Measurements from ENCODE around the gene RIMBP2. TPM values are rescaled to one million over a fixed set of nuclear protein-coding genes. Genes with fewer than 3 reads are reported as not detected.

RIMBP2 gene
- total RNA-seq, 1 donor from 2014 or later = 0.09 TPM

DNA sequence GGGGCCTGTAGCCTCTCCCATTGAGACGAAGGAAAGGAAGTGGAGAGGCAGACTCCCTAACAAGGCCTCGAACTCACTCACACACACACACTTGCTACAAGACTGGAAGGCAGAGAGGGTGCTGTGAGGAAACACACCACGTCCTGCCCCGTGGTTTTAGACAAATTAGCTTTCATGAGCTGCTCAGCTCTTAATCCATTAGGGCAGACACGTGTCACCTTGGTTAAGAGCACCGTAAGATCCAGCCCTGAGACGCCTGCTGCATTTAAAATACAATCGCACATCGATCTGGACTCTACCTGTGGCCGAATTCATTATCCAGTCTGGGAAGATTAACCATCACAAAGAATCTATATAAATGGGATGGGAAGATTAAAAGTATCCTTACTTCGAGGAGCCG, 72.0 kb downstream of the RIMBP2 start:
- no peak for DNase-seq
- intact Hi-C loops (cut with DNase I) = no loop called here
- no peak overlapping the region for H3K27ac ChIP-seq
- H3K9me3 ChIP-seq = no peaks in the 10 kb centered on the region
- no peak for ATAC-seq
- TF ChIP-seq, protein P1, sequence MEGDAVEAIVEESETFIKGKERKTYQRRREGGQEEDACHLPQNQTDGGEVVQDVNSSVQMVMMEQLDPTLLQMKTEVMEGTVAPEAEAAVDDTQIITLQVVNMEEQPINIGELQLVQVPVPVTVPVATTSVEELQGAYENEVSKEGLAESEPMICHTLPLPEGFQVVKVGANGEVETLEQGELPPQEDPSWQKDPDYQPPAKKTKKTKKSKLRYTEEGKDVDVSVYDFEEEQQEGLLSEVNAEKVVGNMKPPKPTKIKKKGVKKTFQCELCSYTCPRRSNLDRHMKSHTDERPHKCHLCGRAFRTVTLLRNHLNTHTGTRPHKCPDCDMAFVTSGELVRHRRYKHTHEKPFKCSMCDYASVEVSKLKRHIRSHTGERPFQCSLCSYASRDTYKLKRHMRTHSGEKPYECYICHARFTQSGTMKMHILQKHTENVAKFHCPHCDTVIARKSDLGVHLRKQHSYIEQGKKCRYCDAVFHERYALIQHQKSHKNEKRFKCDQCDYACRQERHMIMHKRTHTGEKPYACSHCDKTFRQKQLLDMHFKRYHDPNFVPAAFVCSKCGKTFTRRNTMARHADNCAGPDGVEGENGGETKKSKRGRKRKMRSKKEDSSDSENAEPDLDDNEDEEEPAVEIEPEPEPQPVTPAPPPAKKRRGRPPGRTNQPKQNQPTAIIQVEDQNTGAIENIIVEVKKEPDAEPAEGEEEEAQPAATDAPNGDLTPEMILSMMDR (IDR thresholded peaks at IDR 0.05) = no peak
- H3K4me1 ChIP-seq = no peaks in the 10 kb centered on the region
- no peaks in the 10 kb centered on the region for H3K36me3 ChIP-seq
- H3K4me3 ChIP-seq = no peak overlapping the region
- H3K27me3 ChIP-seq = peaks cover 5% of the 10 kb centered on the region

- Histone ChIP-seq H3K27me3 (peaks cover 5% of the 10 kb centered on the region), H3K36me3 (no peaks in the 10 kb centered on the region), H3K27ac (no peak overlapping the region), H3K9me3 (no peaks in the 10 kb centered on the region), H3K4me1 (no peaks in the 10 kb centered on the region), H3K4me3 (no peak overlapping the region)
- intact Hi-C loops (cut with DNase I) = no loop called here
- TF ChIP-seq, protein P1 (IDR thresholded peaks at IDR 0.05) = no peak
- no peak for ATAC-seq
- no peak for DNase-seq
Measured at GRCh38 chr12:130642856-130643255, 73.2 kb downstream of the RIMBP2 start.

GRCh38 chr12:130641533-130642184, 74.4 kb downstream of the RIMBP2 start:
- no peaks in the 10 kb centered on the region for H3K9me3 ChIP-seq
- peaks cover 2% of the 10 kb centered on the region for H3K27me3 ChIP-seq
- H3K4me1 ChIP-seq = no peaks in the 10 kb centered on the region
- TF ChIP-seq, protein P1 (IDR thresholded peaks at IDR 0.05) = no peak
- intact Hi-C loops (cut with DNase I) = no loop called here
- DNase-seq (no peak), ATAC-seq (no peak)
- no peak overlapping the region for H3K27ac ChIP-seq
- no peaks in the 10 kb centered on the region for H3K36me3 ChIP-seq
- H3K4me3 ChIP-seq = no peak overlapping the region

DNA sequence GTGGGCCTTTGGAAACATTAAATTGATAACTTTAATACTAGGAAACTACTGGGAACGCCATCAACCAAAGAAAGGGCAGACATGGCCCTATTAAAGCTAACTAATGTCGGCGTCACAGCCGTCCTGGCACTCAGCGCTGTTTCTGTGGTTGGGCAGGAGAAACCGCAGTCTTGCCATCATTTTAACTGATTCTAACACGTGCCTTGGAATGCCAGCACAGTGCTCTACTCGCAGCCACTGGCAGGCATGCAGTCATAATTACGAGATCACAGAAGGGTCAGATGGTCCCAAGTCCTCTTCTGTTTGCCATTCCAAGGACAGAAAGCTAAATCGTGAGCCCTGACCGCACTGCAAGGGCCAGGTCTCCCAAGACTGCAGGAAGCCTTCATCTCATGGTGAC, 75.2 kb downstream of the RIMBP2 start:
- Histone ChIP-seq H3K36me3 (no peaks in the 10 kb centered on the region), H3K4me3 (no peak overlapping the region), H3K27me3 (no peaks in the 10 kb centered on the region), H3K27ac (no peak overlapping the region), H3K4me1 (no peaks in the 10 kb centered on the region), H3K9me3 (no peaks in the 10 kb centered on the region)
- ATAC-seq (no peak), DNase-seq (no peak)
- TF ChIP-seq, protein P1 (IDR thresholded peaks at IDR 0.05) = no peak
- intact Hi-C loops (cut with DNase I) = no loop called here

GRCh38 chr12:130640496-130640895, 75.6 kb downstream of the RIMBP2 start:
- H3K27me3 ChIP-seq = no peaks in the 10 kb centered on the region
- TF ChIP-seq, protein P1 (IDR thresholded peaks at IDR 0.05) = no peak
- intact Hi-C loops (cut with DNase I) = no loop called here
- no peaks in the 10 kb centered on the region for H3K9me3 ChIP-seq
- H3K36me3 ChIP-seq = no peaks in the 10 kb centered on the region
- DNase-seq = no peak
- no peaks in the 10 kb centered on the region for H3K4me1 ChIP-seq
- ATAC-seq = no peak
- H3K27ac ChIP-seq = no peak overlapping the region
- H3K4me3 ChIP-seq = no peak overlapping the region
